SKM-1 (cell line): ENCODE data around the gene LRPPRC.
"Not testable (repeated sequence)": the region's sequence is repeated elsewhere in the genome, so short reads cannot be mapped to it uniquely, and the experiment has no call there.

ENCODE experiments used
- DNase-seq: peaks from one replicate; lab custom pipeline; 2025; ENCODE audit not compliant: unreplicated experiment; lab: John Stamatoyannopoulos, UW

Gene LRPPRC

GRCh38 chr2:43995733-43996533, at the start of gene LRPPRC:
Gene LRPPRC, minus strand, starts transcription at chr2:43995989. Its CDS starts 42 bp downstream, at chr2:43995947.
- peak; percentile 96 for DNase-seq

- DNase-seq: no peak
Measured at GRCh38 chr2:44045061-44045460, 49.3 kb upstream of the LRPPRC start.

DNA sequence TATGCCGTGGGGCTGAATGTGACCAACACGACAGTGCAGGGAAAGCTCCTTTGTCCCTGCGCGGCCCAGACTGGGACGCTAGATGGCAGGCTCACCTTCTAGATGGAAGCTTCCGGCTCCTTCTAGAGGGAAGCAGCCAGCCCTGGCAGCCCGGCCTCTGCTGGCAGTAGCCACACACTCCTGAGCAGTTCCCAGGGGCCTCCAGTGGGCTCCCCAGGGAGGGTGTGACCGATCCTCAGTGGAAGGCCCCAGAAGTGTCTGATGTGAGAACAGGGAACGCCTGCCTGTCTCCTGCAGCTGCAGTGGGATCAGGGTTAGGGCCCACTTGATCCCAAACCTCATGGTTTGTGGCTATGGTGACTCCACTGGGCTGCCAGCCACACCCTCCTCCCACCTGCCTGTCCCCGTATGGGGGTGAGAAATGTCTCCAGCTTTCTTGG, 48.5 kb upstream of the LRPPRC start:
- DNase-seq: peak; percentile 76

GRCh38 chr2:44040365-44040764, 44.6 kb upstream of the LRPPRC start:
- DNase-seq: no peak

DNA sequence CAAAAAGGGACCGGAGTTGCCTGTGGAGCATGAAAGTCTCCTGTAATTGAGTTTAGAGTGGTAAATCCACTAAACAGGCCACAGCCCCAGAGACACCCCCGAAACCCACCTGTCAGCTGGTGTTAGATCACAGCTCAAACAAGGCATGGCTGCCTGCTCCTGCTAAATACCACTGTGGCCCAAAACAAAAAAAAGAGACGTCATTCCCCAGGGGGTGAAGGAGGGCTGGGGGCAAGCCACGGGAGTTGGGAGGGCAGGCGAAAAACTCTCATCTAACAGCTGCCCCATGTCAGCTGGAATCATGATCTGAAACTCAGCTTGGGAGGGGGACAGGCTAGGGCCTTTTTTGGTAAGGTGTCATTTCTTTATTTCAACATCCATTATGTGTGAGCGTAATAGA, 42.5 kb upstream of the LRPPRC start:
- DNase-seq: no peak

- DNase-seq: no peak
Measured at GRCh38 chr2:44037221-44037620, 41.4 kb upstream of the LRPPRC start.

DNA sequence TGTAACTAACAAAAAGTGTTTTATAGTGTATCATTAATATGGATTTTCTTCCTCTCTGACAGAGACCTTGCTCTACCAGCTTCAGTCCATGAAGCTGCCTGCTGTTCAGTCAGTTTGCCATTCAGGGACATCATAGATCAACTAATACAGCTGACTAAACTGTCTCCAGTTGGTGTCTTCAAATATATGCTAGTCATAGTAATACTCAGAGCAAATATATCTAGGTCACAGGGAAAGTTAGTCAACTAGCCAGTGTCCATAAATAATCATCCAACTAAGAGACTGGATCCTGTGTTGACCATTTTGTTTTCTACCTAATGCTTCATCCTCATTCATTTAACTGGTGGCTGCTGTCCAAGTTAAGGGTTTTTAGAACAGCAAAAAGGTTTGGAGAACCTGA, 38.2 kb upstream of the LRPPRC start:
- DNase-seq: no peak

GRCh38 chr2:44027076-44027475, 31.3 kb upstream of the LRPPRC start:
- DNase-seq: not testable (repeated sequence)

DNA sequence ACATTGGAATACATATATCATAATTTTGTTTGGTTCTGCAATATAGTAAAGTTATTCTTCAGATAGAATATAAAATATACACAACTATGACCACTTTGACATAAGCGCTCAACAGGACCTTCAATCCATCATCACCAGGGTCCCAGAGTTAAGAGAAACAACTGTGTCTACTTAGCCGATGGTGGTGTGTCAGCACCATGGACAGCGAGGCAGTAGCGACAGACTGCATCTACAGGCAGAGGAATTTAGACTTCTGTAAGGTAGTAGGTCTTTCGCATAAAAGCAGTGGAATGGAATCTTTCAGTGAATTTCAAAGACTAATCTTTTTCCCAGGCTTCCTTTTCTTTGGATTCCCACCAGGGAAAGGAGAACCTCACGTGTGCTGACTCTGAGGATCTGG, 20.5 kb upstream of the LRPPRC start:
- no peak for DNase-seq

DNA sequence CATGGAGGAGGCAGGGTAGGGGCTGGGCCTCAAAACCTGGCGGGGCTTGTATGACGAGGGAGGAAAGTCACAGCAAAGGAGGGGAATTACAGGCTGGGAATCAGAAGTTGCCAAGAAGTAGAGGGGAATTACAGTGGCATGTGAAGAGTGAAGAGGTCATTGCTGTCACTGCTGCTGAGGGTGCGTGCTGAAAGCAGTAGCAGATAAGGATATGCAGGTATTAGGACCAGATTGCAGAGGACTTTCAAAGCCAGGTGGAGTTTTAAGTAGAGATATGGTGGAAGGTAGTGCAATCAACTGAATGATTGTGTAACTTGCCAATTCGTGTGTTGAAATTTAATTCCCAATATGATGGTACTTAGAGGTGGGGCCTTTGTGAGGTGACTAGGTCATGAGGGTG, 19.4 kb upstream of the LRPPRC start:
- DNase-seq: no peak

DNA sequence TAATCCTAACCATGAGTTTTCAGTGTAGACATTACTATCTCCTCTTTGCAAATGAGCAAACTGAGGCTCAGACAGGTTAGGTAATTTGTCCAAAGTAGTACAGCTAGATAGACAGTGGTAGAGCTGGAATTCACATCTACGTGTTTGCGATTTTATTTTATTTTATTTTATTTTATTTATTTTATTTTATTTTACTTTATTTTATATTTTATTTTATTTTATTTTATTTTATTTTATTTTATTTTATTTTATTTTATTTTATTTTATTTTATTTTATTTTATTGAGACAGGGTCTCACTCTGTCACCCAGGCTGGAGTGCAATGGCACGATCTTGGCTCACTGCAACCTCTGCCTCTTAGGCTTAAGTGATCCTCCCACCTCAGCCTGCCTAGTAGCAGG, 17.4 kb upstream of the LRPPRC start:
- DNase-seq: not testable (repeated sequence)

DNA sequence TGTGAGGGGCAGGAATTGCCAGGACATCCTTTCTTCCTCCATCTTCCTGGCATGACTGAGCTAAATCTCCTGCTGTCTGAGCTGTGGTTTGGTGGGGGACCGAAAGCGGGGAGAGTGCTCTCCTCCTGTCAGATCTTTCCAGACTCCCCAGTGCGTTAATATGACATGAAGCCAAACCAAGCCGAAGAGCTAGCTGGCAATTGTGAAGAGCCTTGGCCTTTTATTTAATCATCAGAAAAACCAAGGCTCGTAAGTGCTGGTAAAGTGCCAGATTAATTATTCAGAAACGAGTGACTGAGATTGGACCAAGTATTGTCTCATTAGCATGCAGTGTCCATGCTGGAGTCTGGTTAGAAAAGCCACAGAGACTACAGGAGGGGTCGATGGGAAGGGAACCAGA, 14.5 kb upstream of the LRPPRC start:
- no peak for DNase-seq

- DNase-seq: no peak
Measured at GRCh38 chr2:44009136-44009735, 13.4 kb upstream of the LRPPRC start.

DNA sequence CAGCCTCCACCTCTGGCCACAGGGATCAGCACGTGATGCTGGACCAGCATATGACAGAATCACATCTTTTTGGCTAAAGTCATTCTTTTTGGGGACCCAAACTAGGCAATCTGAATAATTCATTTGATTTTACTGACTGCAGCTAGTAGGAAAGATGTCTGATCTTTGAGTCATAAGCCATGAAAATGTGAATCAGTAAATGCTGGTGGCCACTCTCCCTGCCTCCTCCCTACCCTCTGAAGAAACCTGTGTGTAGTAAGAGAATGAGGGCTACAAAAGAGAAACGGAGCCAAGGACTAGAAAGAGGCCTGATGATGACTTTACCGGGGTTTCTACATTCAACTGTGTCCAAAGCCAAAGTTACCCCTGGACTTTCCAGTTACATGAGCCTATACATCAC, 10.1 kb upstream of the LRPPRC start:
- DNase-seq: no peak

GRCh38 chr2:44004735-44005602, 9.2 kb upstream of the LRPPRC start:
- DNase-seq: no peak

GRCh38 chr2:44001716-44002115, 5.9 kb upstream of the LRPPRC start:
- DNase-seq: no peak

GRCh38 chr2:43998263-43998662, 2.5 kb upstream of the LRPPRC start:
- DNase-seq: no peak

GRCh38 chr2:43993437-43993836, 2.4 kb downstream of the LRPPRC start:
- no peak for DNase-seq

DNA sequence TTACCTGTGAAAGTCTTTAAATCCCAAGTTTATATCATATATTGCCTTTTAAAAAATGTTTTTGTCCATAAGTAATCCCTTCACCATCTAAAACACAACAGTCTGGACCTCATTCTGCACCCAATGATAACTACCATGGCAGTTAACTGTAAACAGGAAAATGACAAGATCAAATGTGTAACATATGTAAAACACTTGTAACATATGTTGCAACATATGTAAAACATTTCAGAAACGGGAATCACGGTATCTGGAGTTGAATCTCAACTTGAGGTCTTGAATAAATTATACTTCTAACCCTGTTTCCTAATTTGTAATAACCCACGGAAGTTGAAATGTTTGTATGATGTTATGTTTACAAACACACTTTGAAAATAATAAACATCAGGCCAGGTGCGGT, 6.2 kb downstream of the LRPPRC start:
- DNase-seq: no peak

- no peak for DNase-seq
Measured at GRCh38 chr2:43986600-43986999, 9.2 kb downstream of the LRPPRC start.

GRCh38 chr2:43985359-43985758, 10.4 kb downstream of the LRPPRC start:
- DNase-seq: no peak

DNA sequence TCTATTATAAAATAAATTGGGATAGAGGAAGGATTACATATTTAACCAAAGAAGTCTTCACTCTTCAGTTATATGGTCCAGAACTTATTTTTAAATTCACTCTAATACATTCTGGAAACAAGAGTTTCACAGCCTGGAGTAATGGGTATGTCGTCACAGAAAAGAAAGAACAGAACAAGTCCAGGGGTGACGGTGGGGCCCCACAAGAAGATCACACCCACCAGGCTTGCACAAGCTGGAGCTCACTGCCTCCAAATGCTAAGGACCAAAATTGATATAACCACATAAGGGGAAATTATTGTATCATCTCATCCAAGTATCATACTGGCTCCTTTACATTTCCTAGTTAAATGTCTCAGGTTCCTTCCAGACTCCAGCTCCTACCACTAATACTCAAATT, 11.3 kb downstream of the LRPPRC start:
- no peak for DNase-seq
